HG03103 (cell line): ENCODE data around the gene NAV2.
A peak's percentile ranks its signal among the peaks of the same experiment; 100 is the strongest.

Experiments
- ATAC-seq: cut with Tn5 transposase; IDR thresholded peaks from one replicate; pipeline ENCODE4 v1.9.1; 2021; ENCODE audit warnings: low read depth; ENCODE audit not compliant: unreplicated experiment

Gene NAV2

GRCh38 chr11:19962053-19962800 lies 249.6 kb downstream of the NAV2 start:
- ATAC-seq, result no peak

DNA sequence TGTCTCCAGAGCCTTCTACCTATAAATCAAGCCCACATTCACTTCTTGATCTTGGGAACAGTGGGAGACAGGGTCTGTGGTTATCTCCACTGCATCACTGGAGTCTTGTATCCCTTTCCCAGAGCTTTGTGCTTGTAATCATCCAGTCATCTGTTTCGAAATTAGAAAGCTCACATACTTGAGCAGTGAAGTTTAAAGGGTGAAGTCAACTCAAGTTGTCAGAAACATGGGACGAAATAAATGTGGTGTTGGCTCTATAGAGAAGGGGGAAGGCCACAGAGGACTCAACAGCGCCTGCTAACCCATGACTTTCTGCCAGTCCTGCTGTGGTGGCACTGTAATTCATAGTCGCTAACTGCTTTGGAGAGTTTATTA lies 250.2 kb downstream of the NAV2 start:
- ATAC-seq, result no peak

DNA sequence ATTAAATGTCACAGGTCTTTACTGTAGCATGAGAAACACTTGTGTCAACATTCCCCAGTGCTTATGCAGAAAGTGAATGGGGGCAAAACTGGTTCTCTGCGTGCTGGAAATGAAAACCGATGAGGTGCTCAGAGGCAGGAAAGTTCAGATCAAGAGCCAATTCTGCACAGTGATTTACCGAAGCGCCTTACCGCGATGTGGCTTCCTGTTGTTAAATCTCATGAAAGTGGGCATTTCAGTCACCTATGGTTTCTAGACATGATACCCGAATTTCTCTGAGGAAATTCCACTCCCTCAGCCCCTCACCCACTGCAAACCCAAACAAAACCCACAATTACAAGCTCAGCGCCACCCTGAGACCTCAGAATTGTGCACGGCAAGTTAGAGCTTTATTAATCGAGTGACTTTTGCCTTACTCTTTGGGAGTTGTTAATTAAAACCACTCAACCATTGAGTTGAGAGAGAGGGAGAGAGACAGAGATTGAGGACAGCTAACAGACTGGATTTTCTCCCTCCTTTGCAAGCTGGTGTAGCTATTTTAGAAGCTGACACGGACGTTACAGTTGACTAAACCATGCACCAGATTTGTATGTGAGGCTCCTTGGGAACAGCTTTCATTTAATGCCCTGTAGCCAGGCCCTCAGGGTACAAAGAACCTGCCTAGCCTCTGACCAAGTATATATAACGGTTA lies 251.2 kb downstream of the NAV2 start:
- ATAC-seq, result no peak

- ATAC-seq, result no peak
Observed at GRCh38 chr11:19966441-19966840, 253.8 kb downstream of the NAV2 start.

DNA sequence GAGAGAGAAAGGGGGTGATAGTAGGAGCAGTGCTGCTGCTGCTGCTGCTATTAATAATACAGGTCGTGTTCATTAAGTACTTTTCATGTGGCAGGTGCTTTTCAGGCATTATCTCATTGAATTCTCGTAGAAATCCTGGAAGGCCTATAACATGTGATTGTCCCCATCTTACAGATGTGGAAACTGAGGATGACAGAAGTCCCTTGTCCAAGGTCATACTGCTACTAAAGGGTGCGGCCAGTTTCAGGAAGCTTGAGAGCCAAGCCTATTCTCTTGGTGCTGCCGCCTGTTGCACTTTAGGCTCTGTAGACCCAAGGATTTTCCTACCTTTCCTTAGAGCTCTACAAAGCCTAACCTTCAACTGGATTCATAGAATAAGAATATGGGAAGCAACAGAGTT lies 254.3 kb downstream of the NAV2 start:
- no peak for ATAC-seq

- no peak for ATAC-seq
Observed at GRCh38 chr11:19967787-19968186, 255.2 kb downstream of the NAV2 start.

GRCh38 chr11:19968860-19969259 lies 256.2 kb downstream of the NAV2 start:
- no peak for ATAC-seq

- ATAC-seq, result no peak
Observed at GRCh38 chr11:19970944-19971343, 258.3 kb downstream of the NAV2 start.

GRCh38 chr11:19972091-19972490 lies 259.5 kb downstream of the NAV2 start:
- no peak for ATAC-seq

DNA sequence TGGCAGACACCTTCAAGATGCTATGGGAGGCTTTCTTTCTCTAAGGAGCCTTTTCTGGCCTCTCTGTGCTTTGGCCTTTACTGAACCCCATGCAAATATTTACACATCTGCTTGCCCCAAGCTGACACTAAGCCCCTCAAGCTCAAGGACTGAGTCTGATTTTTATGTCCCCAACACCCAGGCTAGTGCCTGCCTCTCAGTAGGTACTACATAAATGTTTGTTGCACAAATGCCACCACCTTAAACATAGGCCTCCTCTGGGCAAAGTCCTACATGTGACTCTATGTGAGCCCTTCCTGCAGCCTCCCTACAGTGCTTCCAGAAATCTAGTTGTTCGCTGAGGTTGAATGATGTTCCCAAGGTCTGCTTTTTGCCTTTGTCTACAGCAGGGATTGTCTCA lies 260.0 kb downstream of the NAV2 start:
- ATAC-seq, result no peak

GRCh38 chr11:19973136-19973635 lies 260.5 kb downstream of the NAV2 start:
- ATAC-seq, result no peak

DNA sequence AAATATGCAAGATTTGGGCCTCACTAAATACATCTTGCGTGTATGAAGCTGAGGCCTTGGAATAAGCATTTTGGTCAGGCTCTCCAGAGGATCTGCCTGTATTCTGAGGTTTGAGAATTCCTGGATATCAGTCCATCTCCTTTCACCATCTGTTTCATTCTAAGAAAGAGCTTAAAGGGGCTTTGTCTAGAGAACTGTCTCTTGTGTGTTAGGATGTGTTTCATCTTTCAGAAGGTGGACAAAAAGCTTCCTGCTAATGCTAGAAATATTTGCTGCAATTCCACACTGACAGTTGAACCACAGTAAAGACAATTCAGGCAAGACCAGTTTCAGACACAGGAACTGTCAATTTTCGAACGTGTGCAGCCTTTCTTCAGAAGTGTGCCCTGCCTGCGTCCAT lies 262.2 kb downstream of the NAV2 start:
- no peak for ATAC-seq

- ATAC-seq, result no peak
Observed at GRCh38 chr11:19975414-19975990, 262.9 kb downstream of the NAV2 start.

DNA sequence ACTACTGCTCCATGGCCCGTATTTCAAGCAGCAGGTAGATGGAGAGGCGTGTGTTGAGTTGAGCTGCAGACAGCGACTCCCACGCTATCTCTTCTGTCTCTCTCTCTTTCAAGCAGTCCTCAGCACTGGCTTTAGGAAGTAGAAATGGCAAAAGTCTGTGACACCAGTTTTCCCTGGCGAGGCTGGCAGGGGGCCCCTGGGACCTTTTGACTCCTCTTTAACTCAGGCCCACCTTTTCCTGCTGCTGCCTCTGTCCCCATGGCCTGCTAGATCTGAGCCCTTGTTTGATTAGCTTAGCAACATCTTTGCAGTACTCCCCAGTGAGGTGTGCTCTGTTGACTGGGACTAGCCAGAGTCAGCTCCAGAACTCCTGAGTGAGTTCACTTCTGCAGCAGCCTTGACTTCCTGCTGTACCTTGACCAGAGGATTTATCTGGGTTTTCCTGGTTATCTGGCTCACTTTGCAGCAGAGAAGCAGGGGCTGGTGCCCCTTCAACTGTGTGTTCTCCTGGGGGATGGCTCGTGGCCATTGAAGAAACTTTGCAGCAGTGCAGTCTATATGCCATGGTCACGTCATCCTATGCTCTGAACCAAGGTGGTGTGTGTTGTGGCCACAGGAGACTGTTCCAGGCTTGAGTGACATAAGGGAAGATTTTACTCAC lies 263.8 kb downstream of the NAV2 start:
- ATAC-seq, result no peak

DNA sequence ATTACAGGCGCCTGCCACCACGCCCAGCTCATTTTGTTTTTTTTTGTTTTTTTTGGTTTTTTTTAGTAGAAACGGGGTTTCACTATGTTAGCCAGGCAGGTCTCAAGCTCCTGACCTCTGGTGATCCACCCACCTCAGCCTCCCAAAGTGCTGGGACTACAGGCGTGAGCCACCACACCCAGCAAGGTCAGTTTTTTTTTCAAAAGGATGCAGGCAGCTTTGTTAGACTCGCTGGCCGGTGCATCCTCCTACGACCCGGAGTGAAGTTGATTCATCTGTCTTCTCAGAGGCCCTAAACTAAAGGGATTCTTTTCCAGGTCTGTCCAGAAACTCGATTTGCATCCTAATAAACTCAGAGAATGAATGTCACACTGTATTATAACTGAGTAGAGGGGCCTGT lies 265.3 kb downstream of the NAV2 start:
- ATAC-seq, result no peak

DNA sequence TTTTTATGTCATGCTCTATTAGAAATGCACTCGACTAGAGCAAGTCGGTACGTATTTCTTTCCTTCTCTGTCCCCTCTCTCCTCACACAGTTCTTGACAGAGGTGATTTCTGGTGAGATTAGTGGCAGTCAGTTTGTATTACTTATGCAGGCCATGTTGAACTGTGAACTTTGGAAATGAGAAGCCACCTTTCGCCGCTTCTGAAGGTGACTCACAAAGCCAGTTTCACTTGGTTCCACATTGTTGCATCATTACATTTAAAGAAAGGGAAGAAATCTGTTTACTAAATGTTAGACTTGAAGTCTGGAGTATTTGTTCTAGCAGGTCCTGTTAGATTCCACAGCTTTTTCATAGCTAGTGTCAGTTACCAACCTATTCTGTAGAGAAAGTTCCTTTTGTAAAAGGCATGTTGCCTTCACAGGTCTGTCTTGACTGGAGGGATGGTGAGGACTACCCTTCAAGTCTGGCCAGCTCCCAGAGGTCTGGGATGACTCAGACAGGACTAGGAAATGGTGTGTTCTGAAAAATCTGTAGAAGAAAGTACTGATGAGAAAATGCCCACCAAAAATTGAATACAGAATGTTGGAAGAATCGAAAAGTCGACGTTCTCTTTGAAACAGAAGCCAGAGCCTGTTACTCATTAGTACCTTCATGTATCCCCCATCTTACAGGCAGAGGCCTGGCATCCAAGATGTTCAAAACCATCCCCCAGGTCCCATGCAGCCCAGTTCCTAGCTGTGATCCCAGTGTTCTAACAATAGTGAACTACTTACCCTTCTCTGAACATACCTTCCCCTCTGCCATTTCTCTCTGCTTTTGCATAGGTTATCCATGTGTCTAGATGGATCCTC lies 266.3 kb downstream of the NAV2 start:
- peak; percentile 69 for ATAC-seq

DNA sequence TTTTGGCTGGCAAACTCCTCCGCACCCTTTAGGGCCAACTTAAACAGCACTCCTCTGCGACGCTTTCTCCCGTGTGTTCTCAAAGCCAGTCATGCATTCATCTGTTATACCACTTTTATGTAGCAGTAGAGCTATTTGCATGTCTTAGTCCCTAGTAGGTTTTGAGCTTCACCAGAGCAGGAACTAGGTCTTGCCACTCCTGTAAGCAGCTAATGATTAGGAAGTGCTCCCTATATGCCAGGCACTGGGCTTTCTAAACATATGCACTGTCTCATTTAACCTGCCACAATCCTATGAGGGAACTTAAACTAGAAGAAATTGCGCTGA lies 266.8 kb downstream of the NAV2 start:
- ATAC-seq, result peak; percentile 70

DNA sequence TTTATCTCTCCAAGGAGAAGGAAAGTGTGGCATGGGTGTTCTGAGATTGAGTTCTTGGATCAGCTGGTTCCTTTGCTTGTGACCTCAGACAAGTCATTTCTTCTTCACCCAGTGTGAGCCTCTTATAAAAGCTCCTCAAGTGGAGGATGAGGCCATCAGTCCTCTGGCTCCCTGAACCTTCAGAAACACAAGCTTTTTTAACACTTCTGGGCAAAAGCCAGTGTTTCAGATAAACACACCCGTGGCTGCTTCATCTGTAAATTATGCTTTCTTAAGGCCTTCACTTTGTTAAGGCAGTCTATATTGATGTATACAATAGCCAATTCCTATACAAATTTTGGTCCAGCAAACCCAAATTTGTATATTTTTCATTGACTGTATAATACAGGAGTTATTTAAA lies 267.8 kb downstream of the NAV2 start:
- no peak for ATAC-seq

- ATAC-seq, result no peak
Observed at GRCh38 chr11:19980957-19981669, 268.5 kb downstream of the NAV2 start.
